SIG-M5 (cell line): ENCODE data around the gene TBKBP1.

Experiments
- DNase-seq: peaks from one replicate; lab custom pipeline; 2025; lab: John Stamatoyannopoulos, UW

Gene TBKBP1

GRCh38 chr17:47693731-47694580, at the start of gene TBKBP1:
Gene TBKBP1 (plus strand): TSS chr17:47694161. CDS start chr17:47696113, 1,952 bp downstream.
- no peak for DNase-seq

GRCh38 chr17:47644324-47644723, 49.6 kb upstream of the TBKBP1 start:
- DNase-seq = no peak

GRCh38 chr17:47649153-47649971, 44.6 kb upstream of the TBKBP1 start, which contains the start of gene KPNB1:
Gene KPNB1 (plus strand): TSS chr17:47649919. CDS start chr17:47650245, 326 bp downstream.
- peak; percentile 98 for DNase-seq

GRCh38 chr17:47649972-47650524, 43.9 kb upstream of the TBKBP1 start:
- DNase-seq = no peak

- peak; percentile 74 for DNase-seq
Observed at GRCh38 chr17:47650525-47651522, 43.1 kb upstream of the TBKBP1 start.

GRCh38 chr17:47651704-47652103, 42.3 kb upstream of the TBKBP1 start:
- DNase-seq = no peak

- DNase-seq = no peak
Observed at GRCh38 chr17:47652570-47652969, 41.4 kb upstream of the TBKBP1 start.

- DNase-seq = no peak
Observed at GRCh38 chr17:47653442-47653841, 40.5 kb upstream of the TBKBP1 start.

- no peak for DNase-seq
Observed at GRCh38 chr17:47654991-47655390, 39.0 kb upstream of the TBKBP1 start.

- peak; percentile 43 for DNase-seq
Observed at GRCh38 chr17:47660064-47660492, 33.9 kb upstream of the TBKBP1 start.

- no peak for DNase-seq
Observed at GRCh38 chr17:47663912-47664623, 29.9 kb upstream of the TBKBP1 start.

GRCh38 chr17:47664624-47664941, 29.4 kb upstream of the TBKBP1 start:
- DNase-seq = no peak

- DNase-seq = no peak
Observed at GRCh38 chr17:47665655-47666054, 28.3 kb upstream of the TBKBP1 start.

- no peak for DNase-seq
Observed at GRCh38 chr17:47669081-47669480, 24.9 kb upstream of the TBKBP1 start.

- no peak for DNase-seq
Observed at GRCh38 chr17:47670064-47670463, 23.9 kb upstream of the TBKBP1 start.

- no peak for DNase-seq
Observed at GRCh38 chr17:47674499-47674898, 19.5 kb upstream of the TBKBP1 start.

- no peak for DNase-seq
Observed at GRCh38 chr17:47675380-47676198, 18.4 kb upstream of the TBKBP1 start.

GRCh38 chr17:47676199-47676472, 17.8 kb upstream of the TBKBP1 start:
- DNase-seq = no peak

- no peak for DNase-seq
Observed at GRCh38 chr17:47676510-47677165, 17.3 kb upstream of the TBKBP1 start.

- no peak for DNase-seq
Observed at GRCh38 chr17:47678196-47678595, 15.8 kb upstream of the TBKBP1 start.
